A673 (cell line): ENCODE results near the gene CTTNBP2. TPM values are rescaled to one million over a fixed set of nuclear protein-coding genes. Genes with fewer than 3 reads are reported as not detected.

ENCODE experiments used
- BruUV-seq: library from RNA; stranded (reverse); fragments of 400-500 nt; replicated peaks from 2 replicates; lab custom pipeline; 2021; lab: Mats Ljungman, UMichigan
- CTCF ChIA-PET: fragments of 300-600 bp; sonication (Branson Sonifier 250); formaldehyde crosslinking; loops from one replicate; lab custom pipeline; 2022; ENCODE audit warnings: antibody characterized with exemption; lab: Charles Lee
- POLR2A ChIA-PET: fragments of 300-600 bp; sonication (Branson Sonifier 250); formaldehyde crosslinking; loops from one replicate; lab custom pipeline; 2022; ENCODE audit warnings: antibody characterized with exemption; ENCODE audit not compliant: low non-redundant PET; lab: Charles Lee
- DNase-seq: peaks from one replicate; pipeline ENCODE4 v3.0.0-alpha.2; 2015; ENCODE audit warnings: low spot score
- H3K27ac ChIP-seq: fragments of 200-600 bp; sonication (generic); 2 replicates; pipeline ENCODE4 v1.5.1; 2016; ENCODE audit warnings: mixed run types, low read depth, mild to moderate bottlenecking, mixed read lengths, antibody characterized with exemption, low read length; ENCODE audit not compliant: poor library complexity, severe bottlenecking
- H3K27me3 ChIP-seq: fragments of 200-600 bp; sonication (generic); replicated peaks from 2 replicates; pipeline ENCODE4 v1.6.1; 2017; ENCODE audit warnings: mixed run types, low read depth, mild to moderate bottlenecking, mixed read lengths, antibody characterized with exemption, low read length; ENCODE audit not compliant: insufficient read depth, poor library complexity
- H3K36me3 ChIP-seq: fragments of 200-600 bp; sonication (generic); 2 replicates; pipeline ENCODE4 v1.6.1; 2016; ENCODE audit warnings: mixed run types, mild to moderate bottlenecking, mixed read lengths, antibody characterized with exemption, low read length; ENCODE audit not compliant: insufficient read depth, poor library complexity, severe bottlenecking
- H3K4me1 ChIP-seq: fragments of 200-600 bp; sonication (generic); 2 replicates; pipeline ENCODE4 v1.6.1; 2017; ENCODE audit warnings: mixed run types, mild to moderate bottlenecking, mixed read lengths, antibody characterized with exemption, low read length; ENCODE audit not compliant: insufficient read depth, poor library complexity, severe bottlenecking
- H3K4me3 ChIP-seq: fragments of 200-600 bp; sonication (generic); 2 replicates; pipeline ENCODE4 v1.5.1; 2016; ENCODE audit warnings: low read depth, mixed run types, mild to moderate bottlenecking, mixed read lengths, low read length; ENCODE audit not compliant: poor library complexity, severe bottlenecking
- H3K9me3 ChIP-seq: fragments of 200-600 bp; sonication (generic); 2 replicates; pipeline ENCODE4 v1.6.1; 2016; ENCODE audit warnings: mixed run types, low read depth, mild to moderate bottlenecking, mixed read lengths, antibody characterized with exemption, low read length; ENCODE audit not compliant: poor library complexity, severe bottlenecking
- EZH2 ChIP-seq: fragments of 200-600 bp; sonication (generic); IDR thresholded peaks from 2 replicates; pipeline ENCODE4 v1.6.1; 2017; ENCODE audit warnings: borderline replicate concordance, low read depth, mild to moderate bottlenecking, mixed read lengths, antibody characterized with exemption, low read length; ENCODE audit not compliant: poor library complexity, severe bottlenecking
- intact Hi-C: fragments of 100-400 bp; cut with micrococcal nuclease; formaldehyde crosslinking; loops from one replicate; pipeline ENCODE4 v1.10.0; 2022; ENCODE audit not compliant: unreplicated experiment
- total RNA-seq: library from RNA; stranded (reverse); gene quantifications from 2 replicates; pipeline ENCODE4 v1.2.3, GENCODE V29; 2021
- TF ChIP-seq, protein P1 (sequence below): fragments of 300-800, 200-600 bp; sonication (generic); conservative IDR thresholded peaks from 2 replicates; pipeline ENCODE4 v1.5.1; 2017; ENCODE audit warnings: low read depth, mild to moderate bottlenecking, antibody characterized with exemption, low read length, moderate library complexity, mixed read lengths

The CTTNBP2 gene
- total RNA-seq, 1 experiment from 2014 or later: 21.8 TPM

DNA sequence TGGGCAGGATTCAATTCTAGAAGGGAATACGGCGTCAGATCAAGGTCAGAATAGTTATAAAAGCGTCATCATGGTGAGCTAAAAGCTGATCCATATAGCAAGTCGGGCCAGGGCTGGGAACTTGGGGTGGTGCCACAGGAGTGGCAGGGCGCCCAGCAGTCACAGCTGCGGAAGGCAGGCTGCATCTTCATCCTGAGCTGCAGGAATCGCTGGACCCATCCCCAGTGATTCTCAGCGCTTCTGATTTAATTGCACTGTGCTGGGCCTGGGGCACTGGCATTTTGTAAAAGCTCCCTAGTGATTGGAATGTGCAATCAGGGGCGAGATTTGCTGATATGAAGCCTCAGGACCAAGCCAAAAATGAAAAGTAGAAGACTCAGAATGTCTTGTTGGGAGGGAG is 135.3 kb downstream of the CTTNBP2 start:
- no TSS peak for BruUV-seq
- ChIA-PET POLR2A (no interaction called here), CTCF (no interaction called here)
- Histone ChIP-seq H3K9me3 (no peaks in the 10 kb centered on the region), H3K4me3 (no peak overlapping the region), H3K27ac (no peak overlapping the region), H3K36me3 (peaks cover 16% of the 10 kb centered on the region), H3K4me1 (no peaks in the 10 kb centered on the region), H3K27me3 (no peaks in the 10 kb centered on the region)
- intact Hi-C loops: no loop called here
- DNase-seq: no peak
- TF ChIP-seq, protein P1, sequence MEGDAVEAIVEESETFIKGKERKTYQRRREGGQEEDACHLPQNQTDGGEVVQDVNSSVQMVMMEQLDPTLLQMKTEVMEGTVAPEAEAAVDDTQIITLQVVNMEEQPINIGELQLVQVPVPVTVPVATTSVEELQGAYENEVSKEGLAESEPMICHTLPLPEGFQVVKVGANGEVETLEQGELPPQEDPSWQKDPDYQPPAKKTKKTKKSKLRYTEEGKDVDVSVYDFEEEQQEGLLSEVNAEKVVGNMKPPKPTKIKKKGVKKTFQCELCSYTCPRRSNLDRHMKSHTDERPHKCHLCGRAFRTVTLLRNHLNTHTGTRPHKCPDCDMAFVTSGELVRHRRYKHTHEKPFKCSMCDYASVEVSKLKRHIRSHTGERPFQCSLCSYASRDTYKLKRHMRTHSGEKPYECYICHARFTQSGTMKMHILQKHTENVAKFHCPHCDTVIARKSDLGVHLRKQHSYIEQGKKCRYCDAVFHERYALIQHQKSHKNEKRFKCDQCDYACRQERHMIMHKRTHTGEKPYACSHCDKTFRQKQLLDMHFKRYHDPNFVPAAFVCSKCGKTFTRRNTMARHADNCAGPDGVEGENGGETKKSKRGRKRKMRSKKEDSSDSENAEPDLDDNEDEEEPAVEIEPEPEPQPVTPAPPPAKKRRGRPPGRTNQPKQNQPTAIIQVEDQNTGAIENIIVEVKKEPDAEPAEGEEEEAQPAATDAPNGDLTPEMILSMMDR: no peak
- TF ChIP-seq EZH2: no peak

DNA sequence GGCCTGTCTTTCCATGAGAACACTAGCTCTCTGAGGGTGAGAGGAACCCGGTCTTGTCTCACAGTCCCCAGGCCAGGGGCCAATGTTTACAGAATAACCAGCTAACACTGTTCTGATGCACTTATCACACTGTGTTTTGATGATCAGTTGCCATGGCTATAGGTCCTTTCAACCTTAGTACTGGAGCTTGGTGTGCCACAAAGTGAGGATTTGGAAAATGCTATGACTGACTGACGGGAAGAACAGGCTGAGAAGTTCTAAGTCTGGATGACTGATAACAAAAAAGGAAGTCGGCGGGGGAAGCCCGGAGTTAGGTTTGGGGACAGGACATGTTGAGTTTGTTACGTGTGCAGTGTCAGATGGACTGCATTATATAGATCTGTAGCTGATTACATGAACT is 141.8 kb downstream of the CTTNBP2 start:
- TF ChIP-seq EZH2: no peak
- TF ChIP-seq, protein P1: no peak
- no peak overlapping the region for H3K4me3 ChIP-seq
- no peak overlapping the region for H3K27ac ChIP-seq
- H3K36me3 ChIP-seq: peaks cover 16% of the 10 kb centered on the region
- H3K27me3 ChIP-seq: no peaks in the 10 kb centered on the region
- intact Hi-C loops: no loop called here
- no peak for DNase-seq
- ChIA-PET CTCF (no interaction called here), POLR2A (no interaction called here)
- BruUV-seq: no TSS peak
- H3K4me1 ChIP-seq: peaks cover 28% of the 10 kb centered on the region
- H3K9me3 ChIP-seq: no peaks in the 10 kb centered on the region

DNA sequence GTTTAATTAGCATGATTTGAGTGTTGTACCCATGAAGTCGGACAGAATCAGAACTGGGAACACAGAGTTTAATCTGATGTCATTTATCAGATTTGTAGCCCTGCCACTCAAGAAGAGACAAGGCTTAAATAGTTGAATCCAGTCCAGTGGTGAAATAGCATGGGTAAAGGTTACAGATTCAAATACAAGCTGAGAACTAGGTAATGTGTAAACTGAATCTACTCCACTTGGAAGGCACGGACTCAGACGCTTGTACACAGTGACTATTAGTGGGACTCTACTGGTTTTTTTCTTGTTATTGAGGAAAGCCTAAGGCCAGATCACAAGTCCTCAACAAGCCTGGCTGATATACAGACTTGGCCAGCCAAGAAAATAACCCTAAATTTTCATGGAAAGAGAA is 142.9 kb downstream of the CTTNBP2 start:
- no peak for DNase-seq
- TF ChIP-seq, protein P1: no peak
- TF ChIP-seq EZH2: no peak
- Histone ChIP-seq H3K9me3 (no peaks in the 10 kb centered on the region), H3K27ac (no peak overlapping the region), H3K27me3 (no peaks in the 10 kb centered on the region), H3K4me1 (peaks cover 28% of the 10 kb centered on the region), H3K4me3 (no peak overlapping the region), H3K36me3 (peaks cover 12% of the 10 kb centered on the region)
- CTCF ChIA-PET: no interaction called here
- intact Hi-C loops: no loop called here
- BruUV-seq: no TSS peak
- POLR2A ChIA-PET: no interaction called here
